Uterus (tissue), 2 donors: ENCODE measurements around the gene CALN1.

Source experiments
- POLR2A ChIP-seq, 2 donors: fragments of 450-650 bp; IDR thresholded peaks; one replicate each; pipeline ENCODE4 v1.6.1; 2016; ENCODE audit warnings: antibody characterized with exemption in 2 of 2, mild to moderate bottlenecking in 1 of 2, moderate library complexity in 1 of 2
- TF ChIP-seq, protein P1 (sequence below), 4 experiments: fragments of 200-600 bp in 2 of 4; fragments of 450-650 bp in 2 of 4; sonication (generic) in 2 of 4; IDR thresholded peaks; one replicate each; pipeline ENCODE4 v1.5.1; 2016 to 2019; ENCODE audit warnings: antibody characterized with exemption in 4 of 4, mild to moderate bottlenecking in 2 of 4, moderate library complexity in 1 of 4

DNA sequence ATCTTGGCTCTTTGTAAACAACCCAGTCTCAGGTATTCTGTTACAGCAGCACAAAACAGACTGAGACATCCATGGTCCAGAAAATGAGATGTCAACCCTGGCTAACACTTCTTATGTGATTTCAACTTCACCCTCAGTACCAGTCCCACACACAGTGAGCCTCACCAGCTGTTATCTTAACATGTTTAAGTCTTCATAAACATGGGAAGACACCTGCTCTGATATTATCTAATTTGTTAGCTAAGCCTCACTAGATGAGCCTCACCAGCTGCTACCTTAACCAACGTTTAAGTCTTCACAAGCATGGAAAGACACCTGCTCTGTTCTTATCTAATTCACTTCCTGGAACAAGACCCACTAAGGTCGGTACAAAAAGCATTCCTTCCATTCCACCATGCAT, 130.8 kb downstream of the CALN1 start:
- TF ChIP-seq, protein P1, sequence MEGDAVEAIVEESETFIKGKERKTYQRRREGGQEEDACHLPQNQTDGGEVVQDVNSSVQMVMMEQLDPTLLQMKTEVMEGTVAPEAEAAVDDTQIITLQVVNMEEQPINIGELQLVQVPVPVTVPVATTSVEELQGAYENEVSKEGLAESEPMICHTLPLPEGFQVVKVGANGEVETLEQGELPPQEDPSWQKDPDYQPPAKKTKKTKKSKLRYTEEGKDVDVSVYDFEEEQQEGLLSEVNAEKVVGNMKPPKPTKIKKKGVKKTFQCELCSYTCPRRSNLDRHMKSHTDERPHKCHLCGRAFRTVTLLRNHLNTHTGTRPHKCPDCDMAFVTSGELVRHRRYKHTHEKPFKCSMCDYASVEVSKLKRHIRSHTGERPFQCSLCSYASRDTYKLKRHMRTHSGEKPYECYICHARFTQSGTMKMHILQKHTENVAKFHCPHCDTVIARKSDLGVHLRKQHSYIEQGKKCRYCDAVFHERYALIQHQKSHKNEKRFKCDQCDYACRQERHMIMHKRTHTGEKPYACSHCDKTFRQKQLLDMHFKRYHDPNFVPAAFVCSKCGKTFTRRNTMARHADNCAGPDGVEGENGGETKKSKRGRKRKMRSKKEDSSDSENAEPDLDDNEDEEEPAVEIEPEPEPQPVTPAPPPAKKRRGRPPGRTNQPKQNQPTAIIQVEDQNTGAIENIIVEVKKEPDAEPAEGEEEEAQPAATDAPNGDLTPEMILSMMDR (IDR thresholded peaks at IDR 0.05) = no peak
- no peak for TF ChIP-seq POLR2A (IDR thresholded peaks at IDR 0.05)
